Smooth muscle cell (in vitro differentiated cells): Measurements from ENCODE around the gene SMKR1. TPM values are rescaled to one million over a fixed set of nuclear protein-coding genes. Genes with fewer than 3 reads are reported as not detected.

Experiments used
- DNase-seq: peaks from one replicate; lab custom pipeline; 2025; ENCODE audit not compliant: unreplicated experiment; lab: John Stamatoyannopoulos, UW
- H2AFZ ChIP-seq: fragments of 200-600 bp; sonication (generic); 2 replicates; pipeline ENCODE4 v1.6.0; 2016; ENCODE audit warnings: antibody characterized with exemption, low read depth, mild to moderate bottlenecking
- H3F3A ChIP-seq: fragments of 200-600 bp; sonication (generic); 2 replicates; pipeline ENCODE4 v1.6.0; 2017; ENCODE audit warnings: antibody characterized with exemption, low read depth
- H3K27ac ChIP-seq: fragments of 200-600 bp; sonication (generic); 2 replicates; pipeline ENCODE4 v1.5.1; 2016; ENCODE audit warnings: low read depth, mild to moderate bottlenecking
- H3K27me3 ChIP-seq: fragments of 200-600 bp; sonication (generic); 2 replicates; pipeline ENCODE4 v1.6.1; 2016; ENCODE audit warnings: low read depth, mild to moderate bottlenecking
- H3K36me3 ChIP-seq: fragments of 200-600 bp; sonication (generic); 2 replicates; pipeline ENCODE4 v1.5.1; 2016; ENCODE audit warnings: low read depth
- H3K4me1 ChIP-seq: fragments of 200-600 bp; sonication (generic); 2 replicates; pipeline ENCODE4 v1.5.1; 2016; ENCODE audit warnings: low read depth
- H3K4me2 ChIP-seq: fragments of 200-600 bp; sonication (generic); 2 replicates; pipeline ENCODE4 v1.6.0; 2016; ENCODE audit warnings: mild to moderate bottlenecking
- H3K4me3 ChIP-seq: fragments of 200-600 bp; sonication (generic); 2 replicates; pipeline ENCODE4 v1.5.1; 2016; ENCODE audit warnings: mild to moderate bottlenecking
- H3K79me2 ChIP-seq: fragments of 200-600 bp; sonication (generic); 2 replicates; pipeline ENCODE4 v1.6.0; 2016; ENCODE audit warnings: low read depth, mild to moderate bottlenecking
- H3K9ac ChIP-seq: fragments of 200-600 bp; sonication (generic); 2 replicates; pipeline ENCODE4 v1.6.0; 2016; ENCODE audit warnings: low read depth
- H3K9me3 ChIP-seq: fragments of 200-600 bp; sonication (generic); replicated peaks from 2 replicates; pipeline ENCODE4 v1.5.1; 2016; ENCODE audit warnings: low read depth
- H4K20me1 ChIP-seq: fragments of 200-600 bp; sonication (generic); 2 replicates; pipeline ENCODE4 v1.6.0; 2016; ENCODE audit warnings: low read depth
- CTCF ChIP-seq: fragments of 200-600 bp; sonication (generic); IDR thresholded peaks from 2 replicates; pipeline ENCODE4 v1.5.1; 2017; ENCODE audit warnings: borderline replicate concordance, mild to moderate bottlenecking, antibody characterized with exemption; ENCODE audit not compliant: insufficient read depth, poor library complexity, severe bottlenecking
- WGBS: methylation state at CpG from one replicate; pipeline ENCODE4 v1.1.7; 2016; ENCODE audit warnings: low lambda C conversion rate; 5-methylcytosine and 5-hydroxymethylcytosine counted together
- polyA plus RNA-seq: library from polyadenylated mRNA; unstranded; fragments of >200 nt; fragmentation: Nextera tagmentation; extraction: Ambion mirVana; gene quantifications from 2 replicates; pipeline ENCODE4 v1.2.1, GENCODE V29; 2016
- total RNA-seq: library from RNA; depleted of rRNA; stranded (reverse); fragments of >200 nt; gene quantifications from 2 replicates; pipeline ENCODE4 v1.2.3, GENCODE V29; 2014

The SMKR1 gene
- total and polyA plus RNA-seq, 2 experiments from 2014 or later, result not detected

GRCh38 chr7:129461809-129462208 lies 40.5 kb upstream of the SMKR1 start:
- Histone ChIP-seq H3K9me3 (no peaks in the 10 kb centered on the region), H3K4me2 (no peak overlapping the region), H4K20me1 (no peaks in the 10 kb centered on the region), H3K36me3 (no peaks in the 10 kb centered on the region), H3K27me3 (no peaks in the 10 kb centered on the region), H3K9ac (no peak overlapping the region), H3K4me3 (no peak overlapping the region), H3F3A (no peaks in the 10 kb centered on the region), H3K4me1 (no peaks in the 10 kb centered on the region), H3K27ac (no peak overlapping the region), H2AFZ (no peak overlapping the region), H3K79me2 (no peaks in the 10 kb centered on the region)
- WGBS, result 98% methylated on average over 2 of the region's 2 CpGs
- no peak for TF ChIP-seq CTCF
- no peak for DNase-seq

GRCh38 chr7:129462420-129462819 lies 39.9 kb upstream of the SMKR1 start:
- Histone ChIP-seq H3K9ac (no peak overlapping the region), H3K27ac (no peak overlapping the region), H2AFZ (no peak overlapping the region), H3K4me3 (no peak overlapping the region), H3K9me3 (no peaks in the 10 kb centered on the region), H3K36me3 (no peaks in the 10 kb centered on the region), H3K27me3 (no peaks in the 10 kb centered on the region), H3K4me2 (no peak overlapping the region), H4K20me1 (no peaks in the 10 kb centered on the region), H3K79me2 (no peaks in the 10 kb centered on the region), H3F3A (no peaks in the 10 kb centered on the region), H3K4me1 (no peaks in the 10 kb centered on the region)
- DNase-seq, result no peak
- WGBS, result 88% methylated on average over 1 of the region's 1 CpG
- no peak for TF ChIP-seq CTCF

GRCh38 chr7:129464194-129464593 lies 38.1 kb upstream of the SMKR1 start:
- Histone ChIP-seq H3K4me2 (no peak overlapping the region), H3K4me3 (no peak overlapping the region), H3K9me3 (no peaks in the 10 kb centered on the region), H3K27me3 (no peaks in the 10 kb centered on the region), H3K79me2 (no peaks in the 10 kb centered on the region), H3K9ac (no peak overlapping the region), H3K27ac (no peak overlapping the region), H3K4me1 (peaks cover 3% of the 10 kb centered on the region), H3K36me3 (no peaks in the 10 kb centered on the region), H2AFZ (no peak overlapping the region), H3F3A (no peaks in the 10 kb centered on the region), H4K20me1 (no peaks in the 10 kb centered on the region)
- DNase-seq, result no peak
- TF ChIP-seq CTCF, result no peak
- WGBS, result 96% methylated on average over 4 of the region's 4 CpGs

GRCh38 chr7:129465080-129465479 lies 37.3 kb upstream of the SMKR1 start:
- Histone ChIP-seq H3K27me3 (no peaks in the 10 kb centered on the region), H3K4me2 (no peak overlapping the region), H2AFZ (no peak overlapping the region), H3K9me3 (no peaks in the 10 kb centered on the region), H3K79me2 (no peaks in the 10 kb centered on the region), H3K4me3 (no peak overlapping the region), H3F3A (no peaks in the 10 kb centered on the region), H3K27ac (no peak overlapping the region), H3K9ac (no peak overlapping the region), H3K4me1 (peaks cover 3% of the 10 kb centered on the region), H4K20me1 (no peaks in the 10 kb centered on the region), H3K36me3 (no peaks in the 10 kb centered on the region)
- no peak for DNase-seq
- no peak for TF ChIP-seq CTCF
- WGBS, result 78% methylated on average over 2 of the region's 2 CpGs
